GM23248 (cell line): Measurements from ENCODE around the gene LYZL2.

Experiments used
- EZH2 ChIP-seq: fragments of 200-600 bp; sonication (generic); IDR thresholded peaks from 2 replicates; pipeline ENCODE4 v1.6.1; 2018; ENCODE audit warnings: antibody characterized with exemption, mild to moderate bottlenecking; ENCODE audit not compliant: insufficient read depth, poor library complexity, severe bottlenecking
- EZH2phosphoT487 ChIP-seq: fragments of 200-600 bp; sonication (generic); IDR thresholded peaks from 2 replicates; pipeline ENCODE4 v1.6.1; 2018; ENCODE audit warnings: antibody characterized with exemption, moderate library complexity, mild to moderate bottlenecking, low read depth; ENCODE audit not compliant: insufficient read depth

DNA sequence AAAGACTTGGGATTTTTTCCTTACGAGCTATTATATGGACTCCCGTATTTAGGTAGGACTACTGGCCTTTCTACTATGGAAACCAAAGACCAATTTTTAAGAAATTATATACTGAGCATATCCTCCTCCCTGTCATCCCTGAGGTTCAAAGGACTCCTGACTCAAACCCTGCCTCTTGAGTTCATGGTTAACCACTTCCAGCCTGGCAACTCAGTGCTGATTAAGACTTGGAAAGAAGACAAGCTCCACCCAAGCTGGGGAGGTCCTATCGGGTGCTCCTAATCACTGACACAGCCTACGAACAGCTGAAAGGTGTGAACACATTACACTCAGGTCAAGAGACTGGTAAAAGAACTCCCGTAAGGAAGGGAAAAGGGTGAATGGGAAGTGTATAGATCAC is 66.8 kb downstream of the LYZL2 start:
- no peak for TF ChIP-seq EZH2
- TF ChIP-seq EZH2phosphoT487, result no peak
